Panc1 (cell line): ENCODE results near the gene SLC39A8. TPM values are rescaled to one million over a fixed set of nuclear protein-coding genes. Genes with fewer than 3 reads are reported as not detected.

Source experiments
- ATAC-seq: fragments of 200-7000 bp; cut with Tn5 transposase; 2 replicates; pipeline ENCODE4 v1.9.1; 2020; ENCODE audit warnings: mild to moderate bottlenecking, moderate library complexity
- BruUV-seq: library from RNA; stranded (reverse); fragments of 400-500 nt; replicated peaks from 2 replicates; lab custom pipeline; 2021; lab: Mats Ljungman, UMichigan
- CTCF ChIA-PET: fragments of 300-600 bp; sonication (Branson Sonifier 250); formaldehyde crosslinking; loops from one replicate; lab custom pipeline; 2022; ENCODE audit warnings: antibody characterized with exemption; lab: Charles Lee
- POLR2A ChIA-PET: fragments of 300-600 bp; sonication (Branson Sonifier 250); formaldehyde crosslinking; loops from one replicate; lab custom pipeline; 2022; ENCODE audit warnings: antibody characterized with exemption; lab: Charles Lee
- DNase-seq: peaks from one replicate; pipeline ENCODE4 v3.0.0-alpha.2; 2010; ENCODE audit warnings: low read depth, low spot score
- H3K27ac ChIP-seq: 2 replicates; pipeline ENCODE4 v1.5.1; 2011; ENCODE audit warnings: mild to moderate bottlenecking, low read length, inconsistent platforms
- H3K27me3 ChIP-seq: fragments of 200-500 bp; sonication (Bioruptor generic); 2 replicates; pipeline ENCODE4 v1.6.0; 2014; ENCODE audit warnings: low read length, inconsistent platforms; ENCODE audit not compliant: control insufficient read depth, insufficient read depth
- H3K36me3 ChIP-seq: fragments of 200-500 bp; sonication (Bioruptor generic); 2 replicates; pipeline ENCODE4 v1.5.1; 2014; ENCODE audit warnings: inconsistent platforms, mild to moderate bottlenecking, low read length, moderate library complexity; ENCODE audit not compliant: control insufficient read depth, insufficient read depth
- H3K4me1 ChIP-seq: 2 replicates; pipeline ENCODE4 v1.5.1; 2011; ENCODE audit warnings: inconsistent platforms, mild to moderate bottlenecking, low read length, moderate library complexity; ENCODE audit not compliant: control insufficient read depth, insufficient read depth
- H3K4me3 ChIP-seq, 2 experiments: 2 replicates each; pipeline ENCODE4 v1.5.1; 2011 to 2012; ENCODE audit warnings: low read depth in 2 of 2, low read length in 2 of 2, mild to moderate bottlenecking in 2 of 2, inconsistent platforms in 1 of 2, moderate library complexity in 1 of 2
- H3K9me3 ChIP-seq: fragments of 200-500 bp; sonication (Bioruptor generic); 2 replicates; pipeline ENCODE4 v1.5.1; 2014; ENCODE audit warnings: low read depth, mild to moderate bottlenecking, inconsistent platforms, low read length, moderate library complexity; ENCODE audit not compliant: control insufficient read depth, insufficient read depth
- POLR2AphosphoS5 ChIP-seq: IDR thresholded peaks from 2 replicates; pipeline ENCODE4 v1.6.1; 2012; ENCODE audit warnings: mild to moderate bottlenecking, low read depth, low read length, moderate library complexity
- SIN3A ChIP-seq: IDR thresholded peaks from 2 replicates; pipeline ENCODE4 v1.6.1; 2012; ENCODE audit warnings: low read depth, mild to moderate bottlenecking, low read length, moderate library complexity, borderline replicate concordance; ENCODE audit not compliant: insufficient read depth
- TCF7L2 ChIP-seq: IDR thresholded peaks from 2 replicates; pipeline ENCODE4 v1.6.1; 2011; ENCODE audit warnings: mild to moderate bottlenecking, low read depth, low read length, inconsistent platforms
- in situ Hi-C: cut with HindIII; loops from 2 replicates; pipeline ENCODE4 v1.10.0; 2016; ENCODE audit warnings: low sequenced_read_pairs, low pct_unique_long_range_greater_than_20kb
- intact Hi-C: fragments of 100-400 bp; cut with micrococcal nuclease; formaldehyde crosslinking; loops from one replicate; pipeline ENCODE4 v1.10.0; 2022; ENCODE audit not compliant: unreplicated experiment
- total RNA-seq: library from RNA; stranded (reverse); gene quantifications from one replicate; pipeline ENCODE4 v1.2.1, GENCODE V29; 2021; ENCODE audit not compliant: unreplicated experiment
- TF ChIP-seq, protein P1 (sequence below), 2 experiments: IDR thresholded peaks; 2 replicates each; pipeline ENCODE4 v1.6.1; 2011 to 2012; ENCODE audit warnings: low read depth in 2 of 2, control low read depth in 1 of 2, low read length in 1 of 2, mild to moderate bottlenecking in 1 of 2, moderate library complexity in 1 of 2; ENCODE audit not compliant: insufficient read depth in 1 of 2
- TF ChIP-seq, protein P2 (sequence below): fragments of 450-650 bp; IDR thresholded peaks from 2 replicates; pipeline ENCODE4 v1.5.1; 2017; ENCODE audit warnings: mild to moderate bottlenecking

The SLC39A8 gene
- total RNA-seq, 1 experiment from 2014 or later = 1.4 TPM

DNA sequence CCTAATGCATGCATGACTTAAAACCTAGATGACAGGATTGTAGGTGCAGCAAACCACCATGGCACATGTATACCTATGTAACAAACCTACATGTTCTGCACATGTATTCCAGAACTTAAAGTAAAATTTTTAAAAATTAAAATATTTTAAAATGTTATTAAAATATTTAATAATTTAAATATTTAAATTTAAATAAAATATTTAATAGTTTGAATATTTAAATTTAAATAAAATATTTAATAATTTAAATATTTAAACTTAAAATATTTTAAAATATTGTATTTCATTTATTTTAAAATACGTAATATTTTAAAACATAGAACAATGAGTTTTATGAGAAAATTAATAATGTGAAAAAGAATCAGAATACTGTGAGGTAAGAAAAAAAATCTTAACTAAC lies 117.9 kb downstream of the SLC39A8 start:
- no peak for DNase-seq
- Histone ChIP-seq H3K27ac (no peak overlapping the region), H3K27me3 (no peaks in the 10 kb centered on the region), H3K36me3 (no peaks in the 10 kb centered on the region), H3K9me3 (no peaks in the 10 kb centered on the region), H3K4me1 (no peaks in the 10 kb centered on the region), H3K4me3 (no peak overlapping the region)
- ChIA-PET POLR2A (no interaction called here), CTCF (no interaction called here)
- BruUV-seq = no TSS peak
- no peak for ATAC-seq
- no peak for TF ChIP-seq SIN3A
- TF ChIP-seq, protein P1, sequence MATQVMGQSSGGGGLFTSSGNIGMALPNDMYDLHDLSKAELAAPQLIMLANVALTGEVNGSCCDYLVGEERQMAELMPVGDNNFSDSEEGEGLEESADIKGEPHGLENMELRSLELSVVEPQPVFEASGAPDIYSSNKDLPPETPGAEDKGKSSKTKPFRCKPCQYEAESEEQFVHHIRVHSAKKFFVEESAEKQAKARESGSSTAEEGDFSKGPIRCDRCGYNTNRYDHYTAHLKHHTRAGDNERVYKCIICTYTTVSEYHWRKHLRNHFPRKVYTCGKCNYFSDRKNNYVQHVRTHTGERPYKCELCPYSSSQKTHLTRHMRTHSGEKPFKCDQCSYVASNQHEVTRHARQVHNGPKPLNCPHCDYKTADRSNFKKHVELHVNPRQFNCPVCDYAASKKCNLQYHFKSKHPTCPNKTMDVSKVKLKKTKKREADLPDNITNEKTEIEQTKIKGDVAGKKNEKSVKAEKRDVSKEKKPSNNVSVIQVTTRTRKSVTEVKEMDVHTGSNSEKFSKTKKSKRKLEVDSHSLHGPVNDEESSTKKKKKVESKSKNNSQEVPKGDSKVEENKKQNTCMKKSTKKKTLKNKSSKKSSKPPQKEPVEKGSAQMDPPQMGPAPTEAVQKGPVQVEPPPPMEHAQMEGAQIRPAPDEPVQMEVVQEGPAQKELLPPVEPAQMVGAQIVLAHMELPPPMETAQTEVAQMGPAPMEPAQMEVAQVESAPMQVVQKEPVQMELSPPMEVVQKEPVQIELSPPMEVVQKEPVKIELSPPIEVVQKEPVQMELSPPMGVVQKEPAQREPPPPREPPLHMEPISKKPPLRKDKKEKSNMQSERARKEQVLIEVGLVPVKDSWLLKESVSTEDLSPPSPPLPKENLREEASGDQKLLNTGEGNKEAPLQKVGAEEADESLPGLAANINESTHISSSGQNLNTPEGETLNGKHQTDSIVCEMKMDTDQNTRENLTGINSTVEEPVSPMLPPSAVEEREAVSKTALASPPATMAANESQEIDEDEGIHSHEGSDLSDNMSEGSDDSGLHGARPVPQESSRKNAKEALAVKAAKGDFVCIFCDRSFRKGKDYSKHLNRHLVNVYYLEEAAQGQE (IDR thresholded peaks at IDR 0.05; ENCODE audit: insufficient read depth in 1 of 2, low read depth in 2 of 2, low read length in 1 of 2) = no peak
- in situ Hi-C loops (no loop called here), intact Hi-C loops (no loop called here)

GRCh38 chr4:102223461-102223860 lies 121.8 kb downstream of the SLC39A8 start:
- Histone ChIP-seq H3K4me1 (no peaks in the 10 kb centered on the region), H3K4me3 (no peak overlapping the region), H3K27me3 (no peaks in the 10 kb centered on the region), H3K9me3 (no peaks in the 10 kb centered on the region), H3K36me3 (no peaks in the 10 kb centered on the region), H3K27ac (no peak overlapping the region)
- ATAC-seq (no peak), DNase-seq (no peak)
- TF ChIP-seq, protein P1 (IDR thresholded peaks at IDR 0.05; ENCODE audit: insufficient read depth in 1 of 2, low read depth in 2 of 2, low read length in 1 of 2) = no peak
- TF ChIP-seq POLR2AphosphoS5 (no peak), SIN3A (no peak), TCF7L2 (no peak)
- TF ChIP-seq, protein P2, sequence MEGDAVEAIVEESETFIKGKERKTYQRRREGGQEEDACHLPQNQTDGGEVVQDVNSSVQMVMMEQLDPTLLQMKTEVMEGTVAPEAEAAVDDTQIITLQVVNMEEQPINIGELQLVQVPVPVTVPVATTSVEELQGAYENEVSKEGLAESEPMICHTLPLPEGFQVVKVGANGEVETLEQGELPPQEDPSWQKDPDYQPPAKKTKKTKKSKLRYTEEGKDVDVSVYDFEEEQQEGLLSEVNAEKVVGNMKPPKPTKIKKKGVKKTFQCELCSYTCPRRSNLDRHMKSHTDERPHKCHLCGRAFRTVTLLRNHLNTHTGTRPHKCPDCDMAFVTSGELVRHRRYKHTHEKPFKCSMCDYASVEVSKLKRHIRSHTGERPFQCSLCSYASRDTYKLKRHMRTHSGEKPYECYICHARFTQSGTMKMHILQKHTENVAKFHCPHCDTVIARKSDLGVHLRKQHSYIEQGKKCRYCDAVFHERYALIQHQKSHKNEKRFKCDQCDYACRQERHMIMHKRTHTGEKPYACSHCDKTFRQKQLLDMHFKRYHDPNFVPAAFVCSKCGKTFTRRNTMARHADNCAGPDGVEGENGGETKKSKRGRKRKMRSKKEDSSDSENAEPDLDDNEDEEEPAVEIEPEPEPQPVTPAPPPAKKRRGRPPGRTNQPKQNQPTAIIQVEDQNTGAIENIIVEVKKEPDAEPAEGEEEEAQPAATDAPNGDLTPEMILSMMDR = no peak
- BruUV-seq = no TSS peak
- in situ Hi-C loops = no loop called here
- intact Hi-C loops = no loop called here
- CTCF ChIA-PET = no interaction called here
- POLR2A ChIA-PET = no interaction called here
